Tibial nerve (tissue), 4 donors: ENCODE measurements around the gene FRAS1. TPM values are rescaled to one million over a fixed set of nuclear protein-coding genes. Genes with fewer than 3 reads are reported as not detected.

Experiments used
- DNase-seq, 2 donors: peaks; one replicate each; pipeline ENCODE4 v3.0.0-alpha.2; 2019; ENCODE audit warnings: low spot score in 2 of 2
- H3K27ac ChIP-seq, 4 donors: fragments of 200-600 bp; sonication (generic) in 3 of 4; one replicate each; pipeline ENCODE4 v1.5.1; 2017 to 2019; ENCODE audit warnings: mild to moderate bottlenecking in 1 of 4
- H3K27me3 ChIP-seq, 2 donors: fragments of 200-600 bp; sonication (generic) in 1 of 2; one replicate each; pipeline versions ENCODE4 v1.5.1 to v1.6.0; 2017 to 2019
- H3K36me3 ChIP-seq, 3 donors: fragments of 200-600 bp; sonication (generic); one replicate each; pipeline ENCODE4 v1.5.1; 2018 to 2019
- H3K4me1 ChIP-seq, 4 donors: fragments of 200-600 bp; sonication (generic) in 3 of 4; one replicate each; pipeline ENCODE4 v1.5.1; 2017 to 2019
- H3K4me3 ChIP-seq, 4 donors: fragments of 200-600 bp; sonication (generic) in 3 of 4; one replicate each; pipeline ENCODE4 v1.5.1; 2017 to 2019; ENCODE audit warnings: mild to moderate bottlenecking in 1 of 4, moderate library complexity in 1 of 4
- H3K9me3 ChIP-seq, 4 donors: fragments of 200-600 bp; sonication (generic) in 3 of 4; one replicate each; pipeline ENCODE4 v1.5.1; 2017 to 2019
- CTCF ChIP-seq, 5 experiments: fragments of 200-600 bp in 3 of 5; fragments of 450-650 bp in 2 of 5; sonication (generic) in 3 of 5; IDR thresholded peaks; one replicate each; pipeline ENCODE4 v1.5.1; 2016 to 2019; ENCODE audit warnings: antibody characterized with exemption in 5 of 5, mild to moderate bottlenecking in 3 of 5, moderate library complexity in 2 of 5
- EP300 ChIP-seq, 2 donors: sonication (generic); formaldehyde crosslinking; IDR thresholded peaks; one replicate each; pipeline ENCODE4 v1.6.1; 2017; ENCODE audit warnings: antibody characterized with exemption in 2 of 2, mild to moderate bottlenecking in 1 of 2
- POLR2A ChIP-seq, 2 donors: fragments of 450-650 bp; IDR thresholded peaks; one replicate each; pipeline ENCODE4 v1.6.1; 2017; ENCODE audit warnings: antibody characterized with exemption in 2 of 2, mild to moderate bottlenecking in 2 of 2, moderate library complexity in 2 of 2
- WGBS, 2 donors: methylation state at CpG; one replicate each; pipeline ENCODE4 v1.1.5; 2018; 5-methylcytosine and 5-hydroxymethylcytosine counted together
- total RNA-seq, 4 donors: library from RNA; depleted of rRNA; stranded (reverse); fragments of >200 nt; gene quantifications; one replicate each; pipeline ENCODE4 v1.1.0, GENCODE V29; 2016

The FRAS1 gene
- total RNA-seq, 4 donors from 2014 or later = 3.9 to 6.6 (median 5.1) TPM

- no peaks in the 10 kb centered on the region for H3K27me3 ChIP-seq
- H3K36me3 ChIP-seq = no peaks in the 10 kb centered on the region
- H3K4me1 ChIP-seq = no peaks in the 10 kb centered on the region
- TF ChIP-seq POLR2A (IDR thresholded peaks at IDR 0.05) = no peak
- no peak for TF ChIP-seq EP300 (IDR thresholded peaks at IDR 0.05)
- TF ChIP-seq CTCF (IDR thresholded peaks at IDR 0.05) = no peak
- H3K27ac ChIP-seq = no peak overlapping the region
- DNase-seq = no peak
- no peaks in the 10 kb centered on the region for H3K9me3 ChIP-seq
- 77 to 89% methylated on average over 3 of the region's 3 CpGs for WGBS, 2 donors
- no peak overlapping the region for H3K4me3 ChIP-seq
Measured at GRCh38 chr4:78074759-78075158, 17.6 kb downstream of the FRAS1 start.

GRCh38 chr4:78075986-78076385, 18.9 kb downstream of the FRAS1 start:
- TF ChIP-seq EP300 (IDR thresholded peaks at IDR 0.05) (no peak), POLR2A (IDR thresholded peaks at IDR 0.05) (no peak), CTCF (IDR thresholded peaks at IDR 0.05) (no peak)
- no peak for DNase-seq
- no peaks in the 10 kb centered on the region for H3K36me3 ChIP-seq
- H3K27ac ChIP-seq = no peak overlapping the region
- H3K9me3 ChIP-seq = no peaks in the 10 kb centered on the region
- no peaks in the 10 kb centered on the region for H3K4me1 ChIP-seq
- no peak overlapping the region for H3K4me3 ChIP-seq
- H3K27me3 ChIP-seq = no peaks in the 10 kb centered on the region
- 93 to 96% methylated on average over 1 of the region's 1 CpG for WGBS, 2 donors

GRCh38 chr4:78078101-78078500, 21.0 kb downstream of the FRAS1 start:
- no peak overlapping the region for H3K4me3 ChIP-seq
- no peaks in the 10 kb centered on the region for H3K27me3 ChIP-seq
- WGBS, 2 donors = 98 to 100% methylated on average over 1 of the region's 1 CpG
- no peak for DNase-seq
- no peak overlapping the region for H3K27ac ChIP-seq
- no peak for TF ChIP-seq CTCF (IDR thresholded peaks at IDR 0.05)
- no peak for TF ChIP-seq POLR2A (IDR thresholded peaks at IDR 0.05)
- TF ChIP-seq EP300 (IDR thresholded peaks at IDR 0.05) = no peak
- H3K4me1 ChIP-seq = no peaks in the 10 kb centered on the region
- H3K9me3 ChIP-seq = no peaks in the 10 kb centered on the region
- no peaks in the 10 kb centered on the region for H3K36me3 ChIP-seq

- no peak overlapping the region for H3K4me3 ChIP-seq
- H3K27me3 ChIP-seq = no peaks in the 10 kb centered on the region
- TF ChIP-seq CTCF (IDR thresholded peaks at IDR 0.05) (no peak), EP300 (IDR thresholded peaks at IDR 0.05) (no peak), POLR2A (IDR thresholded peaks at IDR 0.05) (no peak)
- no peaks in the 10 kb centered on the region for H3K9me3 ChIP-seq
- H3K27ac ChIP-seq = no peak overlapping the region
- no peak for DNase-seq
- WGBS, 2 donors = 64 to 65% methylated on average over 10 of the region's 10 CpGs
- no peaks in the 10 kb centered on the region for H3K4me1 ChIP-seq
- H3K36me3 ChIP-seq = no peaks in the 10 kb centered on the region
Measured at GRCh38 chr4:78079726-78080430, 22.8 kb downstream of the FRAS1 start.

GRCh38 chr4:78081541-78081940, 24.4 kb downstream of the FRAS1 start:
- TF ChIP-seq EP300 (IDR thresholded peaks at IDR 0.05) (no peak), CTCF (IDR thresholded peaks at IDR 0.05) (no peak), POLR2A (IDR thresholded peaks at IDR 0.05) (no peak)
- no peaks in the 10 kb centered on the region for H3K4me1 ChIP-seq
- H3K9me3 ChIP-seq = no peaks in the 10 kb centered on the region
- H3K27ac ChIP-seq = no peak overlapping the region
- WGBS, 2 donors = 85 to 88% methylated on average over 2 of the region's 2 CpGs
- H3K36me3 ChIP-seq = no peaks in the 10 kb centered on the region
- H3K27me3 ChIP-seq = no peaks in the 10 kb centered on the region
- no peak overlapping the region for H3K4me3 ChIP-seq
- DNase-seq = no peak
